GM23338 (cell line): ENCODE data around the gene DCUN1D4. TPM values are rescaled to one million over a fixed set of nuclear protein-coding genes. Genes with fewer than 3 reads are reported as not detected.

ENCODE experiments used
- ATAC-seq: fragments of 200-7000 bp; cut with Tn5 transposase; 3 replicates; pipeline ENCODE4 v1.9.1; 2020
- DNase-seq: peaks from one replicate; pipeline ENCODE4 v3.0.0-alpha.2; 2015; ENCODE audit warnings: low spot score
- H2AFZ ChIP-seq: fragments of 200-600 bp; sonication (generic); 2 replicates; pipeline ENCODE4 v1.8.0; 2016; ENCODE audit warnings: antibody characterized with exemption, mild to moderate bottlenecking, moderate library complexity
- H3F3A ChIP-seq: fragments of 200-600 bp; sonication (generic); replicated peaks from 2 replicates; pipeline ENCODE4 v1.8.0; 2017; ENCODE audit warnings: antibody characterized with exemption, mixed run types, low read depth
- H3K27ac ChIP-seq: fragments of 200-600 bp; sonication (generic); 2 replicates; pipeline ENCODE4 v1.6.1; 2016; ENCODE audit warnings: low read depth
- H3K27me3 ChIP-seq: fragments of 200-600 bp; sonication (generic); 2 replicates; pipeline ENCODE4 v1.8.0; 2016; ENCODE audit warnings: mild to moderate bottlenecking, mixed run types, moderate library complexity; ENCODE audit not compliant: insufficient read depth
- H3K36me3 ChIP-seq: fragments of 200-600 bp; sonication (generic); 2 replicates; pipeline ENCODE4 v1.8.0; 2016; ENCODE audit warnings: mild to moderate bottlenecking; ENCODE audit not compliant: insufficient read depth
- H3K4me1 ChIP-seq: fragments of 200-600 bp; sonication (generic); 2 replicates; pipeline ENCODE4 v1.8.0; 2016; ENCODE audit warnings: mild to moderate bottlenecking, moderate library complexity; ENCODE audit not compliant: insufficient read depth
- H3K4me2 ChIP-seq: fragments of 200-600 bp; sonication (generic); 2 replicates; pipeline ENCODE4 v1.7.1; 2017; ENCODE audit warnings: mixed run types
- H3K4me3 ChIP-seq: fragments of 200-600 bp; sonication (generic); 2 replicates; pipeline ENCODE4 v1.6.1; 2016; ENCODE audit warnings: mixed run types
- H3K79me2 ChIP-seq: fragments of 200-600 bp; sonication (generic); replicated peaks from 2 replicates; pipeline ENCODE4 v1.8.0; 2017; ENCODE audit warnings: mild to moderate bottlenecking; ENCODE audit not compliant: insufficient read depth
- H3K9me2 ChIP-seq: fragments of 200-600 bp; sonication (generic); 2 replicates; pipeline ENCODE4 v1.8.0; 2017; ENCODE audit not compliant: insufficient read depth
- H4K20me1 ChIP-seq: fragments of 200-600 bp; sonication (generic); replicated peaks from 2 replicates; pipeline ENCODE4 v1.8.0; 2017; ENCODE audit warnings: mild to moderate bottlenecking; ENCODE audit not compliant: insufficient read depth
- H3K27ac Mint-ChIP-seq: 2 replicates; pipeline ENCODE4 v1.8.0; 2020; ENCODE audit warnings: inconsistent platforms, mild to moderate bottlenecking, moderate library complexity, mixed read lengths
- H3K27me3 Mint-ChIP-seq: 3 replicates; pipeline ENCODE4 v1.8.0; 2022; ENCODE audit warnings: low read depth, mild to moderate bottlenecking, moderate library complexity, mixed read lengths, inconsistent platforms; ENCODE audit not compliant: insufficient read depth, poor library complexity
- H3K36me3 Mint-ChIP-seq: 3 replicates; pipeline ENCODE4 v1.8.0; 2021; ENCODE audit warnings: low read depth, mild to moderate bottlenecking, inconsistent platforms, moderate library complexity, mixed read lengths
- H3K4me1 Mint-ChIP-seq: 3 replicates; pipeline ENCODE4 v1.8.0; 2020; ENCODE audit warnings: mild to moderate bottlenecking, inconsistent platforms, mixed read lengths
- H3K4me3 Mint-ChIP-seq: 3 replicates; pipeline ENCODE4 v1.8.0; 2021; ENCODE audit warnings: moderate library complexity, mild to moderate bottlenecking, inconsistent platforms, mixed read lengths
- H3K9me3 Mint-ChIP-seq: 3 replicates; pipeline ENCODE4 v1.8.0; 2020; ENCODE audit warnings: moderate library complexity, mild to moderate bottlenecking, inconsistent platforms, mixed read lengths
- CREB1 ChIP-seq: fragments of 250-450 bp; sonication (Bioruptor Pico); IDR thresholded peaks from 2 replicates; pipeline ENCODE4 v1.5.0; 2020; ENCODE audit warnings: low read depth, mild to moderate bottlenecking, moderate library complexity
- CTCF ChIP-seq, 2 experiments: fragments of 200-600 bp in 1 of 2; sonication (generic) in 1 of 2; conservative IDR thresholded peaks; 2 replicates each; pipeline versions ENCODE4 v1.5.1 to v1.6.1; 2016 to 2017; ENCODE audit warnings: antibody characterized with exemption in 2 of 2, low read depth in 2 of 2, mild to moderate bottlenecking in 2 of 2, moderate library complexity in 1 of 2
- ETS1 ChIP-seq: IDR thresholded peaks from 2 replicates; pipeline ENCODE4 v1.6.1; 2016; ENCODE audit warnings: antibody characterized with exemption
- EZH2 ChIP-seq: fragments of 200-600 bp; sonication (generic); IDR thresholded peaks from one replicate; pipeline ENCODE4 v1.8.0; 2017; ENCODE audit warnings: antibody characterized with exemption, mild to moderate bottlenecking, low read depth; ENCODE audit not compliant: unreplicated experiment
- EZH2phosphoT487 ChIP-seq: fragments of 200-600 bp; sonication (generic); IDR thresholded peaks from one replicate; pipeline ENCODE4 v1.8.1; 2018; ENCODE audit warnings: antibody characterized with exemption; ENCODE audit not compliant: unreplicated experiment
- JUNB ChIP-seq: IDR thresholded peaks from one replicate; pipeline ENCODE4 v1.6.1; 2016; ENCODE audit warnings: antibody characterized with exemption; ENCODE audit not compliant: unreplicated experiment
- NANOG ChIP-seq: IDR thresholded peaks from 2 replicates; pipeline ENCODE4 v1.6.1; 2016; ENCODE audit warnings: antibody characterized with exemption, borderline replicate concordance
- POLR2AphosphoS5 ChIP-seq: IDR thresholded peaks from 2 replicates; pipeline ENCODE4 v1.6.1; 2016; ENCODE audit warnings: antibody characterized with exemption, low read depth
- REST ChIP-seq: IDR thresholded peaks from one replicate; pipeline ENCODE4 v1.6.1; 2018; ENCODE audit warnings: antibody characterized with exemption; ENCODE audit not compliant: unreplicated experiment
- STAT1 ChIP-seq: IDR thresholded peaks from one replicate; pipeline ENCODE4 v1.6.1; 2016; ENCODE audit warnings: antibody characterized with exemption; ENCODE audit not compliant: unreplicated experiment
- ZNF114 ChIP-seq: fragments of 250-450 bp; sonication (Bioruptor Pico); IDR thresholded peaks from 2 replicates; pipeline ENCODE4 v1.5.0; 2020; ENCODE audit warnings: mild to moderate bottlenecking, moderate library complexity
- ZNF331 ChIP-seq: fragments of 250-450 bp; sonication (Bioruptor Pico); IDR thresholded peaks from 2 replicates; pipeline ENCODE4 v1.5.0; 2020; ENCODE audit warnings: low read depth, mild to moderate bottlenecking, moderate library complexity
- ZNF462 ChIP-seq: fragments of 250-450 bp; sonication (Bioruptor Pico); IDR thresholded peaks from 2 replicates; pipeline ENCODE4 v1.5.0; 2020; ENCODE audit warnings: mild to moderate bottlenecking, moderate library complexity
- polyA plus RNA-seq: library from polyadenylated mRNA; unstranded; fragments of >200 nt; fragmentation: Nextera tagmentation; extraction: Ambion mirVana; gene quantifications from 2 replicates; pipeline ENCODE4 v1.2.1, GENCODE V29; 2016
- total RNA-seq: library from RNA; depleted of rRNA; stranded (reverse); fragments of >200 nt; shearing (Covaris generic); gene quantifications from 2 replicates; pipeline ENCODE4 v1.2.3, GENCODE V29; 2014

Gene DCUN1D4
- total and polyA plus RNA-seq, 2 experiments from 2014 or later = 26.1 to 54.8 TPM

GRCh38 chr4:51843309-51844152 is 578 bp downstream of the DCUN1D4 start:
- Histone ChIP-seq H3K9me2 (no peaks in the 10 kb centered on the region), H3K27ac (no peak overlapping the region), H4K20me1 (peaks cover 10% of the 10 kb centered on the region), H2AFZ (no peak overlapping the region), H3F3A (no peaks in the 10 kb centered on the region), H3K79me2 (peaks cover 44% of the 10 kb centered on the region), H3K27me3 (peaks cover 20% of the 10 kb centered on the region), H3K36me3 (no peaks in the 10 kb centered on the region), H3K4me1 (peaks cover 19% of the 10 kb centered on the region), H3K4me2 (peak overlapping the region; percentile 91), H3K4me3 (peak overlapping the region; percentile 79)
- Mint-ChIP-seq H3K27me3 (peaks cover 9% of the 10 kb centered on the region), H3K4me1 (peaks cover 32% of the 10 kb centered on the region), H3K36me3 (no peaks in the 10 kb centered on the region; the same call in 2 of the 3 replicates), H3K27ac (peak overlapping the region; percentile 88), H3K4me3 (peak overlapping the region; percentile 81), H3K9me3 (no peaks in the 10 kb centered on the region; the same call in 2 of the 3 replicates)
- DNase-seq (peak; percentile 61), ATAC-seq (peak; percentile 15)
- TF ChIP-seq EZH2phosphoT487 = no peak
- TF ChIP-seq JUNB = no peak
- no peak for TF ChIP-seq ZNF462
- TF ChIP-seq REST = no peak
- no peak for TF ChIP-seq ZNF331 (CRISPR knock-in tag)
- TF ChIP-seq NANOG = no peak
- TF ChIP-seq CTCF (conservative IDR thresholded peaks at IDR 0.05; ENCODE audit: low read depth in 2 of 2) = no peak
- TF ChIP-seq EZH2 = no peak
- TF ChIP-seq CREB1 (CRISPR knock-in tag) = no peak
- no peak for TF ChIP-seq ETS1
- no peak for TF ChIP-seq POLR2AphosphoS5
- TF ChIP-seq STAT1 = no peak
- TF ChIP-seq ZNF114 (CRISPR knock-in tag) = no peak
